Activated T-cell treated with anti-CD3 and anti-CD28 coated beads, Interleukin-2, amount 50 U/mL, for 24 hours (primary cell): ENCODE measurements around the gene RNU6-9.

Source experiments
- DNase-seq: peaks from one replicate; pipeline ENCODE4 v3.0.0-alpha.2; 2020
- H3K27ac Mint-ChIP-seq: 2 replicates; pipeline ENCODE4 v1.8.0; 2020; ENCODE audit warnings: mild to moderate bottlenecking, mixed read lengths
- H3K27me3 Mint-ChIP-seq: 2 replicates; pipeline ENCODE4 v1.8.0; 2020; ENCODE audit warnings: mixed read lengths
- H3K36me3 Mint-ChIP-seq: 2 replicates; pipeline ENCODE4 v1.8.0; 2020; ENCODE audit warnings: low read depth, mixed read lengths
- H3K4me1 Mint-ChIP-seq: 2 replicates; pipeline ENCODE4 v1.8.0; 2020; ENCODE audit warnings: low read depth, mixed read lengths
- H3K4me3 Mint-ChIP-seq: 2 replicates; pipeline ENCODE4 v1.8.0; 2020; ENCODE audit warnings: mild to moderate bottlenecking, moderate library complexity, mixed read lengths
- H3K9me3 Mint-ChIP-seq: 2 replicates; pipeline ENCODE4 v1.8.0; 2020; ENCODE audit warnings: mixed read lengths

The RNU6-9 gene

DNA sequence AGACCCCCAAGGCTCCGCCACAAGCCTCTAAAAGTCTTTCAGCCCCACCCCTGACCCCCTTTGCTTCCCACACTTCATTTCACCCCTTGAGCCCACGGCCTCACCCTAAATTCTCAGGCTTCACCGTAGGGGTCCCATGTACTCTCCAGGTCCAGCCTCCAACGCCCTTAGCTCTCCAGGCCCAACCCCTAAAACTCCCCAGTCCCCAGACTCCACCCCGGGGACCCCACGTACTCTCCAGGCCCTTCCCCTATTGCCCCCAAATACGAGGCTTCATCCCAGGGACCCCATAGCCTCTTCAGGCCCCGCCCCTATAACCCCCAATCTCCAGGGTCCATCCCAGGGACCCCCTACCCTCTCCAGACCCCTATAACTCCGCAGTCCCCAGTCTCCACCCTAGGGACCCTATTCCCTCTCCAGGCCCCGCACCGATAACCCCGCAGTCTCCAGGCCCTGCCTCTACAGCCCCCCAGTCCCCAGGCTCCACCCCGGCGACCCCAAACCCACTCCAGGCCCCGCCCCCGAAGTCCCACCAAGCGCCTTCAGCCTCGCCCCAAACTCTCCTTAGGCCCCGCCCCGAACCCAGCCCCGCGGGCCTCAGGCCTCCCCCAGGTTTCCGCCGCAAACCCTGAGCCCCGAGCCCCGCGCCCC, 916 bp upstream of the RNU6-9 start:
- H3K27ac Mint-ChIP-seq, result peak overlapping the region; percentile 89
- no peaks in the 10 kb centered on the region for H3K27me3 Mint-ChIP-seq
- H3K4me3 Mint-ChIP-seq, result peak overlapping the region; percentile 85
- H3K9me3 Mint-ChIP-seq, result no peaks in the 10 kb centered on the region
- peaks cover 19% of the 10 kb centered on the region for H3K4me1 Mint-ChIP-seq
- DNase-seq, result no peak
- peaks cover 39% of the 10 kb centered on the region for H3K36me3 Mint-ChIP-seq

DNA sequence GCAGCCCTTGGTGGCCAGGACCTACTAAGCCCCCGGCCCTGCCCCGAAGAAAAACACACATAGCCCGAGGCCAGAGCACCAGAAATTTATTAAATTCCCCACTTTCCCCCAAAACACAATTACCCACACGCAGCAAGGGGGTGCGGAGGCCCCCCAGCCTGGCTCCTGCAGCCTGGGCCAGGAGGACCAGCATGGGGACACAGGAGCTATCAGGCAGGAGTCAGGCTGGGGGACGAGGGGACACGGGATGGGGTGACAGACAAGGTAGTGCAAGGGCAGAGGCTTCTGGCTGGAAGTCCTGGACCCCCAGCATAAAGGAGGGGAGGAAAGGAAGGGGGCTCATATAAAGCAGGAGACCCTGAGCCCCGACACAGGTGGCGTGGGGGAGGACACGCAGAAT, 3.1 kb downstream of the RNU6-9 start:
- Mint-ChIP-seq H3K9me3 (no peaks in the 10 kb centered on the region), H3K27ac (peak overlapping the region; percentile 29), H3K4me1 (peaks cover 17% of the 10 kb centered on the region), H3K4me3 (no peak overlapping the region), H3K27me3 (no peaks in the 10 kb centered on the region), H3K36me3 (peaks cover 46% of the 10 kb centered on the region)
- no peak for DNase-seq

GRCh38 chr19:896999-897398, 3.7 kb downstream of the RNU6-9 start:
- H3K27me3 Mint-ChIP-seq, result no peaks in the 10 kb centered on the region
- no peak for DNase-seq
- no peak overlapping the region for H3K4me3 Mint-ChIP-seq
- peaks cover 18% of the 10 kb centered on the region for H3K4me1 Mint-ChIP-seq
- peaks cover 50% of the 10 kb centered on the region for H3K36me3 Mint-ChIP-seq
- peak overlapping the region; percentile 29 for H3K27ac Mint-ChIP-seq
- H3K9me3 Mint-ChIP-seq, result no peaks in the 10 kb centered on the region

DNA sequence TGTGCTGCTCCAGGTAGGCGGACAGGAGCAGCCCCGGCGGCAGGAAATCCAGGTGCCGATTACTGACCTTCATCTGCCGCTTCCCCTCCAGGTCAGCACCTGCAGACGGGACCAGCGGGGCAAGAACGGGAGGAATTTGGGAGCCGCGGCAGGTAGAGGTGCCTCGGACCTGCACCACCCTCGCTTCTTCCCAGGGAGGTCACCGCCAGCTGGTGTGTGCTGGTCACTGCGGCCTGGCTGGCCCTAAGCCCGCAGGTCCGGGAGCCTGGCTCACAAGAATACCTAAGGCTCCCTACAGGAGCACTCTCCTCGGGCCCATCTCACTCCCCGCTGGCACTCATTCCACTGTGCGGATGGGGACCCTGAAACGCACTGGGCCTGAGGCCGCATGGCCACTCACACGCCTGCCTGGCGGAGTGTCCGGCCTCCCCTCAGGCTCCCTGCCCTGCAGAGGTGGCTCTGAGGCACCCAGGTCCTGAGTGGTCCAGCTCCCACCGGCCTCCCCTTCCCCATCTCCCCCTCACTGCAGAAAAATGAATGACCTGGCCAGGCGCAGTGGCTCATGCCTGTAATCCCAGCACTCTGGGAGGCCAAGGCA, 4.3 kb downstream of the RNU6-9 start:
- Mint-ChIP-seq H3K4me3 (no peak overlapping the region), H3K27ac (no peak overlapping the region), H3K27me3 (no peaks in the 10 kb centered on the region), H3K36me3 (peaks cover 54% of the 10 kb centered on the region), H3K4me1 (peaks cover 18% of the 10 kb centered on the region), H3K9me3 (no peaks in the 10 kb centered on the region)
- no peak for DNase-seq

DNA sequence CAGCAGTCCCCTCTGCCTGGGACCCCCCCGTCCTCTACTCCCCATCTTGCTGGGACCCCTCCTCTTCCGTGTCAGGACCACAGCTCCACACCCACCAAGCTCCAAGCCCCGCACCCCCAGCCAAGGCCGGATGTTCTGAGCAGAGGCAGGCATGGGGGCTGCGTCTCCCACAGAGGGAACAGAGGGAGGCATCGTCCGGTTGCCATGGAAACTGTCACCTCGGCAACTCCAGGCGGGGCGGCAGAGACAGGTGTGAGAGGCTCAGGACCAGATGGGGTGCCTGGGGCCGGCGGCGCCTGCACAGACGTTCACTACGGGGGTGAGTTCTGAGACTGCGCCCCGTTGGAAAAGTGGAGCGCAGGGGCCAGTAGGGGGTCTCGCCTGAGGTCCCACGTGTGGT, 5.4 kb downstream of the RNU6-9 start:
- Mint-ChIP-seq H3K36me3 (peaks cover 58% of the 10 kb centered on the region), H3K9me3 (no peaks in the 10 kb centered on the region), H3K27ac (no peak overlapping the region), H3K27me3 (no peaks in the 10 kb centered on the region), H3K4me1 (peaks cover 12% of the 10 kb centered on the region), H3K4me3 (no peak overlapping the region)
- no peak for DNase-seq

- H3K27me3 Mint-ChIP-seq, result no peaks in the 10 kb centered on the region
- DNase-seq, result no peak
- H3K4me3 Mint-ChIP-seq, result no peak overlapping the region
- H3K9me3 Mint-ChIP-seq, result no peaks in the 10 kb centered on the region
- H3K36me3 Mint-ChIP-seq, result peaks cover 64% of the 10 kb centered on the region
- H3K27ac Mint-ChIP-seq, result no peak overlapping the region
- H3K4me1 Mint-ChIP-seq, result peaks cover 16% of the 10 kb centered on the region
Observed at GRCh38 chr19:899336-900042, 6.2 kb downstream of the RNU6-9 start.

- Mint-ChIP-seq H3K9me3 (no peaks in the 10 kb centered on the region), H3K27me3 (no peaks in the 10 kb centered on the region), H3K4me3 (no peak overlapping the region), H3K4me1 (peaks cover 19% of the 10 kb centered on the region), H3K36me3 (peaks cover 67% of the 10 kb centered on the region), H3K27ac (no peak overlapping the region)
- no peak for DNase-seq
Observed at GRCh38 chr19:900043-900301, 6.7 kb downstream of the RNU6-9 start.

DNA sequence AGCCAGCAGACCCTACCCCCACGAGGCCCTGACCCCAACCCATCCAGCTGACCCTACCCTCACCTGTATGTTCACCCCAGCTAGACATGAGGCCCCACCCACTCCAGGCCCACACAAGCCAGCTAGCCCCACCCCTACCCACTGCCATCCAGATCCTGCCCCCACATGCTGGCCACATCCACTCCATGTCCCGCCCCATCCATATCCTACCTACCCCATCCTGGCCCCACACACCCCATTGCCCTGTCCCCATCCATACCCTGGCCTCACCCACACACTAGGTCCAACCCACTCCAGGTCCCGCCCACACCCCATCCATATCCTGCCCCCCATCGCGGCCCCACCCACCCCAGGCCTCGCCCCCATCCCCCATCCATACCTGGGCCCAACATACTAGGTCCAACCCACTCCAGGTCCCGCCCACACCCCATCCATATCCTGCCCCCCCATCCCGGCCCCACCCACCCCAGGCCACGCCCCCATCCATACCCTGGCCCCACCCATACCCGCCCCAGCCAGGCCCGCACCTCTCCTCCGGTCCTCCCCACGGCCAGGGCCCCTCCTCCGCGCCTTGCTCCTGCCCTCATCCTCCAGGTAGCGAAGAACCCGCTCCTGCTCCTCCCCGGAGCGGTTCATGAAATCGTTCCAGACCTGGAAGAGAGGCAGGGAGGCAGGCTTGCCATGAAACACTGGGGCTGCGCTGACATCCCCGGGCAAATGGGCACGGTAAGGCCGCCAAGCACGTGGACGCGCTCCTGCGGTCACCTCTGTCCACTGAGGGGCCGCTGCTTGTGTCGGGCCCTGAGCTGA, 7.2 kb downstream of the RNU6-9 start:
- DNase-seq, result no peak
- Mint-ChIP-seq H3K27ac (no peak overlapping the region), H3K9me3 (no peaks in the 10 kb centered on the region), H3K27me3 (no peaks in the 10 kb centered on the region), H3K4me3 (no peak overlapping the region), H3K36me3 (peaks cover 67% of the 10 kb centered on the region), H3K4me1 (peaks cover 19% of the 10 kb centered on the region)

GRCh38 chr19:901216-902092, 8.2 kb downstream of the RNU6-9 start:
- H3K9me3 Mint-ChIP-seq, result no peaks in the 10 kb centered on the region
- H3K27ac Mint-ChIP-seq, result no peak overlapping the region

GRCh38 chr19:902093-902370, 8.7 kb downstream of the RNU6-9 start:
- no peak overlapping the region for H3K27ac Mint-ChIP-seq
- H3K4me1 Mint-ChIP-seq, result peaks cover 31% of the 10 kb centered on the region
- H3K9me3 Mint-ChIP-seq, result no peaks in the 10 kb centered on the region
- H3K27me3 Mint-ChIP-seq, result no peaks in the 10 kb centered on the region
- H3K36me3 Mint-ChIP-seq, result peaks cover 57% of the 10 kb centered on the region
- no peak for DNase-seq
- H3K4me3 Mint-ChIP-seq, result no peak overlapping the region

More at GRCh38 chr19:901216-902092, 8.2 kb downstream of the RNU6-9 start:
- peaks cover 62% of the 10 kb centered on the region for H3K36me3 Mint-ChIP-seq
- peaks cover 25% of the 10 kb centered on the region for H3K4me1 Mint-ChIP-seq
- H3K4me3 Mint-ChIP-seq, result no peak overlapping the region
- DNase-seq, result no peak
- no peaks in the 10 kb centered on the region for H3K27me3 Mint-ChIP-seq

DNA sequence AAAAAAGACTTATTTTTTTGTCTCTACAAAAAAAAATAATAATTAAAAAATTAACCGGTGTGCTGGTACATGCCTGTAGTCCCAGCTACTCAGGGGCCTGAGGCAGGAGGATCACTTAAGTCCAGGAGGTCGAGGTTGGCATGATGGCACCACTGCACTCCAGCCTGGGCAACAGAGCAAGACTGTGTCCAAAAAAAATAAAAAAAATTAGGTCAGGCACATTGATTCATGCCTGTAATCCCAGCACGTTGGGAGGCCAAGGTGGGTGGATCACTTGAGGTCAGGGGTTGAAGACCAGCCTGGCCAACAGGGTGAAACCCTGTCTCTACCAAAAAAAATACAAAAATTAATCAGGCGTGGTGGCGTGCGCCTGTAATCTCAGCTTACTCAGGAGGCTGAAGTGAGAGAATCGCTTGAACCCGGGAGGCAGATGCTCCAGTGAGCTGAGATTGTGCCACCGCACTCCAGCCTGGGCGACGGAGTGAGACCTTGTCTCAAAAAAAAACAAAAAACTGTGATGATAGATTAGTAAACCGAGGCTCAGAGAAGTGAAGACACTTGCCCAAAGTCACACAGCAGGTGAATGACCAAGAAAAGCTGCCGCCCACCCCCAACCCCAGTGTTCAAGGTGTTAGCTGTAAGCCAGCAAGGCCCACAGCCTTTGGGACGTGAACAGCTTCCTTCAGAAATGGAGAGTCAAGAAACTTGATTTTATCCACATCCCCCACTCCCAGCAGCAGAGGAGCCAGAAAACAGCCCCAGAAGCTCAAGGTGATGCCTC, 9.4 kb downstream of the RNU6-9 start:
- Mint-ChIP-seq H3K4me1 (peaks cover 37% of the 10 kb centered on the region), H3K27ac (peak overlapping the region; percentile 57), H3K36me3 (peaks cover 56% of the 10 kb centered on the region), H3K9me3 (no peaks in the 10 kb centered on the region), H3K27me3 (no peaks in the 10 kb centered on the region), H3K4me3 (no peak overlapping the region)
- no peak for DNase-seq

DNA sequence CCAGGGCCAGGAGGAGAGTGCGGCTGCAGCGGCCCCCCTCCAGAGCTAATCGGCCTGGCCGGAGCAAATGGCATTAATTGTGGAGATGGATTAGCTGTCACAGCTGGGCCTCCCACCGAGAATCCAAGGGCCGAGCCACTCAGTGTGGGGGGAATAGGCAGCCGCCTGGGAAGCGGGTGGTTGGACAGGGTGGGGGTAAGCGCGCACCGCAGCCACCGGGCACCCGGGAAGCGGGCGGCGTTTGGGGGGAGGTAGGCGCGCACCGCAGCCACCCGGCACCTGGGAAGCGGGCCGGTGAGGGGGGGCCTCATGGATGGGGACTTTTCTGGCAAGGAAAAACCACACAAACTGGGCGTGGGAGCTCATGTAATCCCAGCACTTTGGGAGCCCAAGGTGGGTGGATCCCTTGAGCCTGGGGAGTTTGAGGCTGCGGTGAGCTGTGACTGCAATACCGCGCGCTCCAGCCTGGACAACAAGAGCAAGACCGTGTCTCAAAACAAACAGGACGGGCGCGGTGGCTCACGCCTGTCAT, 10.0 kb downstream of the RNU6-9 start:
- H3K27ac Mint-ChIP-seq, result no peak overlapping the region
- peaks cover 43% of the 10 kb centered on the region for H3K4me1 Mint-ChIP-seq
- peaks cover 51% of the 10 kb centered on the region for H3K36me3 Mint-ChIP-seq
- no peaks in the 10 kb centered on the region for H3K27me3 Mint-ChIP-seq
- H3K4me3 Mint-ChIP-seq, result no peak overlapping the region
- H3K9me3 Mint-ChIP-seq, result no peaks in the 10 kb centered on the region
- no peak for DNase-seq

GRCh38 chr19:904545-904944, 11.3 kb downstream of the RNU6-9 start:
- H3K4me1 Mint-ChIP-seq, result peaks cover 55% of the 10 kb centered on the region
- H3K4me3 Mint-ChIP-seq, result no peak overlapping the region
- peak overlapping the region; percentile 63 for H3K27ac Mint-ChIP-seq
- DNase-seq, result no peak
- peaks cover 50% of the 10 kb centered on the region for H3K36me3 Mint-ChIP-seq
- H3K9me3 Mint-ChIP-seq, result no peaks in the 10 kb centered on the region
- no peaks in the 10 kb centered on the region for H3K27me3 Mint-ChIP-seq
